HG03097 (cell line): ENCODE results near the gene UBTD1.
"Not testable (repeated sequence)": the region's sequence is repeated elsewhere in the genome, so short reads cannot be mapped to it uniquely, and the experiment has no call there.

Experiments
- ATAC-seq: cut with Tn5 transposase; IDR thresholded peaks from one replicate; pipeline ENCODE4 v1.9.1; 2021; ENCODE audit not compliant: unreplicated experiment, low FRiP score

Gene UBTD1

GRCh38 chr10:97511711-97512440, 13.2 kb downstream of the UBTD1 start:
- no peak for ATAC-seq

GRCh38 chr10:97512993-97513392, 14.3 kb downstream of the UBTD1 start:
- no peak for ATAC-seq

- no peak for ATAC-seq
These were observed 15.6 kb downstream of the UBTD1 start for GRCh38 chr10:97514344-97514743.

- no peak for ATAC-seq
These were observed 16.7 kb downstream of the UBTD1 start for GRCh38 chr10:97515271-97515978.

GRCh38 chr10:97517096-97517750, 18.5 kb downstream of the UBTD1 start:
- ATAC-seq = no peak

DNA sequence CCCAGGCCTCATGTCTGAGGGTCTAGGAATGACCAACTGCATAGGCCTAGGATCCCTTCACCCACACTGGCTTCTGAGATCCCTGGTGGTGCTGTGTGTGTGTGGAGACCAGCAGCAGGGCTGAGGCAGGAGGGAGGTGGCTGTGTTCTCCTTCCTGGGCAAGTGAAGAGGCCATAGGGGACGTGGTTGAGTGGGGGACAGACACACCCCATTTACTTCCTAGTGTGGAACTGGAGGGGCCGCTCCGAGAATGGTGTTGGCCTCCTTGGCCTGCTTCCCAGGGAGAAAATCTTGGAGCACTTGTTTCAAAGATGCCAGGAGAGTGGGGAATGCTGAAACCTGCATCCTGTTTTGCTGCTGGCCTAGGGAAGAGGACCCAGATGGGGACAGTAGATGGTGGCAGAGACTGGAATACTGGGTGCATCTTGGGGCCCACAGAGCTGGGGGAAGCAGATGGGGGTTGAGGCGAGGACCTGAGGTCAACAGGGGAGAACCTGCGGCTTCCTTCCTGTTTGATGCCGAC, 19.1 kb downstream of the UBTD1 start:
- ATAC-seq = no peak

GRCh38 chr10:97518301-97519043, 19.7 kb downstream of the UBTD1 start:
- no peak for ATAC-seq

DNA sequence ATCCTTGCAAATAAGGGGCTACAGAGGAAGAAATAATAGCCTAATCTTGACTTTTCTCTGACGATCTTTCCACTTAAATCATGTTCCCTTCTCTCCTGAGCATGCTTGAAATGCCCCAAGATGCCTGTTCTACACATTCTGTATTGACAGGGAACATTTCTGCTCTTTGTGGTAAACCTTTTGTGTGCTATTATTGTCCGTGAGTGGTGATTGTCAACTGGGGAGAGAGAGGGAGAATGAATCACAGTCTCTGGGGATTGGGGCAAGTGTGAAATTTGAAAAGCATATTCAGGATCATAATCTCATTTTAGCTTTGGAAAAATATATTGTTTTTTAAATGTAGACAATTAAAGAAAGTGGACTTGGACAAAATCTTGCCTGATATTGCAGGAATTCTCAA, 20.6 kb downstream of the UBTD1 start:
- ATAC-seq = no peak

DNA sequence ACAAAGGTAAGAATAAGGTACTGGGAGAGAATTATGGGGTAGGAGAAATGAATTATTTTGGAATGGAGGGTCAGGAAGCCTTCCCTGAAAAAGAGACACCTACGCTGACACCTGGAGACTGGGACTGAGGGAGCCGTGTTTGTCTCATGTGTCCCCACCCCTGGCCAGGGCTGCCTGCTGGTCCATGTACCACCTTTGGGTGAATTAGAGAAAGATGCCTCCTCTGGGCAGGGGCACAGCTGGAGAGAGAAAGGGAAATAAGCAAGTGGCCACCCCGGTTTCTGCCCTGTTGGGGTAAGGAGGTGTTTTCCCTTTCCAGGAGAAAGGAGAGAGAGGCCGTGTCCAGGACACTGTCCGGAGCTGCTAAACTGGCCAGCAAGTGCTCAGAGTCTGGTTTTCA, 21.8 kb downstream of the UBTD1 start:
- ATAC-seq = no peak

GRCh38 chr10:97520978-97521761, 22.4 kb downstream of the UBTD1 start:
- no peak for ATAC-seq

DNA sequence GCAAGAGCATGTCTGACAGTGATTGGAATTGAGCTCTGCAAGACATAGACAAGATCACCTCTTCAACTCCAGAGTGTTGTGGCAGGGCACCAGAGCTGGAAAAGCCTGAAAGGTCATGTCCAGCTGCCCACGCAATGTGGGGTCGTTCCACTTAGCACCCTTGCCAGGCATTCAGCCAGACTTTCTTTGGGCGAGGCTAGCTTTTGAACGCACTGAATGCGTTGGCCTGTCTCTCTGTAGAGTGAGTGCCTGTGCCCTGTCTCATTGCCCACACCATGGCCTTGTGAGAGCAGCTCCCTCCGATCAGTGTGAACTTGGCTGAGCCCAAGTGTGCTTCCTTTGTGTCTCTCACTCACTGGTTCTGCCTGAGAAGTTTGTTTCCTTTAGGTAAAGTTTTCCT, 23.3 kb downstream of the UBTD1 start:
- ATAC-seq = no peak

DNA sequence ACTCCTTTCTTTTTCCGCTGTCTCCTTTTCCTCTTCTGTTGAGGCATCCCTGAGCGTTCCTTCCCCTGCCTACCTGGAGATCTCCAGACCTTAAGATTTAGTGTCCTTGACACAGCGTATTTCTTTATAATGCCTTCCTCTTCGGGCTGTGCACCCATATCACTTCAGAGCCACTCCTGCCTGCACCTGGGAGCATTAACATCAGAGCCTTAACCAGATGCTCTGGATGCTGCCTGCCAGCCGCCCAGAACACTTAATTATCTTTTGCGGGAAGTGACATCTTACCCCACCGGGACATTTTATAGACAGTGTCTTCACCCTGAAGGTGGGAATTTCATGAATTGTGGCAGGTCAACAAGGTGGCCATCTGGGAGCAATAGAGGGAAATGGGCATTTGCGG, 24.2 kb downstream of the UBTD1 start:
- no peak for ATAC-seq

DNA sequence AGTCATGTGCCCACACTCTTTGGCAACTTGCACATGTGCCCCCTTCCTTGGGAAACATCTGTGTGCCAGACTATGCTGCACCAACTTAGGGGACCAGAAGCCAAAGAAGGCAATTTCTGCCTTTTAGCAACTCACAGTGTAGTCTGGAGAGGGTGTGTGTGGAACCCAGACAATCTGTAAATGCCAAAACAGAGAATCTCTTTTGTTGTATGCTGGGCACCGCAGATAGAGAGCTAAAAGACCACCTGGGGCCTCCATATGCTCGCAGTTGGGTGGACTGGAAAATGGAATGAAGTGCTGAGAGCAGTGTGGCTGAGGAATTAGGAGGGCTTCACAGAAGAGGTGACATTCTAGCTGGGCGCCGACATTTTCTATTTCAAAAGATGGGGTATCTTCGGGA, 26.4 kb downstream of the UBTD1 start:
- ATAC-seq = no peak

- ATAC-seq = no peak
These were observed 27.0 kb downstream of the UBTD1 start for GRCh38 chr10:97525683-97526110.

DNA sequence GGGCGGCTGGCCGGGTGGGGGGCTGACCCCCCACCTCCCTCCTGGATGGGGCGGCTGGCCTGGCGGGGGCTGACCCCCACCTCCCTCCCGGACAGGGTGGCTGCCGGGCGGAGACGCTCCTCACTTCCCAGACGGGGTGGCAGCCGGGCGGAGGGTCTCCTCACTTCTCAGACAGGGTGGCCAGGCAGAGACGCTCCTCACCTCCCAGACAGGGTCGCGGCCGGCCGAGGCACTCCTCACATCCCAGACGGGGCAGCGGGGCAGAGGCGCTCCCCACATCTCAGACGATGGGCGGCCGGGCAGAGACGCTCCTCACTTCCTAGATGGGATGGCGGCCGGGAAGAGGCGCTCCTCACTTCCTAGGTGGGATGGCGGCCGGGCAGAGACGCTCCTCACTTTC, 30.2 kb downstream of the UBTD1 start:
- not testable (repeated sequence) for ATAC-seq

GRCh38 chr10:97529685-97530465, 31.2 kb downstream of the UBTD1 start:
- ATAC-seq = no peak

DNA sequence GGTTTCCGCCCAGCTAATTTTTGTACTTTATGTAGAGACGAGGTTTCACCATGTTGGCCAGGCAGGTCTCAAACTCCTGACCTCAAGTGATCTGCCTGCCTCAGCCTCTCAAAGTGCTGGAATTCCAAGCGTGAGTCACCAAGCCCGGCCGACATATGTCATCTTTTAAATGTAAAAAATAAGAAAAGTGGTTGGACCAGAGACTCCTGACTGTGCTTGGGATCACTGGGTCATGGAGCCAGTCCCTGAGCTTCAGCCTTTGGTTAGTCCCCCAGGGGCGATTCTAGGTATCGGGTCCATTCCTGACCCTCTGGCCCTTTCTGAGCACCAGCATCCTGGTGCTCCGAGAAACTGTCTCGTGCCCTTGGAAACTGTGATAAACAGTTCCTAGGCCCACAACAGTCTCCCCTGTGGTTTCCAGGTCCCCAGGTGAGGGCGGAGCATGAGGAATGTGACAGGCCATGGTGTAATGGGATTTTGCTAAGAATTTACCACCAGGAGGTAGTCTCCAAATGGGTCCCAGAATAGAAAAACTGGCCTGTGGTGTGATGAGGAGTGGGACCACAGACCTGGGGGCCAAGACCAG, 32.8 kb downstream of the UBTD1 start:
- ATAC-seq = no peak

DNA sequence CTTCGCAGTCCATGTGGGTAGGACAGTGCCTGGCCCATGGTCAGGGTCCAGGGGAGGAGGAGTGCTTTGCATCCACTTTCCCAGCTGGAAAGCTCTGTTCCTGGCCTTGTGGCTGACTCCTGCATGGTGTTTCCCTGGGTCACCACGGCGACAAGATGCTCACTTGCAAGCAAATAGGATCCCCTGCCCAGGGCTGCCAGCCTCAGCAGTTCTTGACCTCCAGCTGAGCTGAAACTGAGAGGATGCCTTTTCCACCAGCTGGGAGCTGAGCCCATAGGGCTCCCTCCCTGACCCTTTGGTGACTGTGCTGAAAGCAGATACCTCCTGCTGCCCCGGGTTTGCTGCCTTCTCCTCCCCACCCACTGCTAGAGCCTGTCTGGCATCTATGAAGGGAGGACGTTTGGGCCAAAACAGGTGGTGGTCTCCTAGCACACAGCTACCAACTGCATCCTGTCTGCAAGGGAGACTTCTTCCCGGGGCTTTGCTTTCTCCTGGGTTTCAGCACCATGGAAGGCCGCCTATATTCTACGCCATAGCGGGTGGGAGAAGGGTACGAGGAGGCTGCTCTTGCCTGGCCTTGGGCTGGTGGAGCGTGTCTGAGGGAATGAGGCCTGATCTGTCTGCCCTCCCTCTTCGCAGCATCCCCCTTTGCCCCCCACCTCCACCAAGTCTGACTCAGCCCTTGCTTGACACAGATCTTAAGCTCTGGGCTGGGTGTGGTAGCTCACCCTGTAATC, 34.4 kb downstream of the UBTD1 start:
- ATAC-seq = no peak
